Transverse colon (tissue), 4 donors: ENCODE measurements around the gene SUSD6. TPM values are rescaled to one million over a fixed set of nuclear protein-coding genes. Genes with fewer than 3 reads are reported as not detected.
A peak's percentile ranks its signal among the peaks of the same experiment; 100 is the strongest.

Experiments used
- DNase-seq: peaks from one replicate; pipeline ENCODE4 v3.0.0-alpha.2; 2019
- H3K27ac ChIP-seq, 4 donors: fragments of 200-600 bp; sonication (generic); 2 replicates each; pipeline ENCODE4 v1.5.1; 2016 to 2018; ENCODE audit warnings: inconsistent platforms in 4 of 4
- H3K27me3 ChIP-seq: fragments of 200-600 bp; sonication (generic); 2 replicates; pipeline ENCODE4 v1.5.1; 2017; ENCODE audit warnings: inconsistent platforms
- H3K36me3 ChIP-seq, 4 donors: fragments of 200-600 bp; sonication (generic); 2 replicates each; pipeline ENCODE4 v1.5.1; 2017 to 2019; ENCODE audit warnings: inconsistent platforms in 4 of 4
- H3K4me1 ChIP-seq, 4 donors: fragments of 200-600 bp; sonication (generic); 2 replicates each; pipeline ENCODE4 v1.5.1; 2017 to 2020; ENCODE audit warnings: inconsistent platforms in 4 of 4
- H3K4me3 ChIP-seq, 4 donors: fragments of 200-600 bp; sonication (generic); 1 replicate in 1 of 4; 2 replicates in 3 of 4; pipeline versions ENCODE4 v1.5.1 to v1.6.1; 2017 to 2019; ENCODE audit warnings: inconsistent platforms in 4 of 4
- H3K9me3 ChIP-seq, 2 donors: fragments of 200-600 bp; sonication (generic); 2 replicates each; pipeline ENCODE4 v1.5.1; 2017 to 2019; ENCODE audit warnings: inconsistent platforms in 2 of 2
- EP300 ChIP-seq: sonication (generic); formaldehyde crosslinking; IDR thresholded peaks from one replicate; pipeline ENCODE4 v1.6.1; 2017; ENCODE audit warnings: antibody characterized with exemption, low read depth
- POLR2A ChIP-seq: fragments of 450-650 bp; IDR thresholded peaks from one replicate; pipeline ENCODE4 v1.6.1; 2016; ENCODE audit warnings: antibody characterized with exemption, mild to moderate bottlenecking, moderate library complexity
- POLR2AphosphoS5 ChIP-seq, 3 donors: sonication (generic); formaldehyde crosslinking; IDR thresholded peaks; one replicate each; pipeline ENCODE4 v1.6.1; 2016; ENCODE audit warnings: antibody characterized with exemption in 3 of 3
- WGBS, 2 donors: methylation state at CpG; one replicate each; pipeline ENCODE4 v1.1.5; 2018; ENCODE audit warnings: low coverage in 1 of 2; 5-methylcytosine and 5-hydroxymethylcytosine counted together
- in situ Hi-C, 4 donors: fragments of 200-750 bp; cut with MboI; loops; one replicate each; pipeline versions ENCODE4 v1.15.0 to v1.15.1; 2017; ENCODE audit warnings: low sequenced_read_pairs in 3 of 4, low pct_ligation_motif_present in 1 of 4, low pct_unique_long_range_greater_than_20kb in 1 of 4
- intact Hi-C: fragments of 100-400 bp; cut with DNase I; formaldehyde crosslinking; loops from one replicate; pipeline ENCODE4 v1.15.1; 2023; ENCODE audit warnings: low total_unique reads
- total RNA-seq, 4 donors: library from RNA; depleted of rRNA; stranded (reverse); fragments of >200 nt; gene quantifications; one replicate each; pipeline ENCODE4 v1.1.0, GENCODE V29; 2016
- TF ChIP-seq, protein P1 (sequence below), 5 experiments: fragments of 200-600 bp in 3 of 5; fragments of 450-650 bp in 2 of 5; sonication (generic) in 3 of 5; IDR thresholded peaks; 1 replicate in 2 of 5; 2 replicates in 3 of 5; pipeline ENCODE4 v1.5.1; 2016 to 2017; ENCODE audit warnings: antibody characterized with exemption in 5 of 5, inconsistent platforms in 3 of 5, mild to moderate bottlenecking in 2 of 5, moderate library complexity in 1 of 5

Gene SUSD6
- total RNA-seq, 4 donors from 2014 or later, result 29.1 to 159 (median 95.0) TPM

- intact Hi-C loops, result no loop called here
- Histone ChIP-seq H3K36me3 (no peaks in the 10 kb centered on the region), H3K4me1 (peaks cover 33 to 70% (median 45%) of the 10 kb centered on the region in 4 donors), H3K27ac (peak overlapping the region; percentile 27 to 68 (median 53)), H3K27me3 (no peaks in the 10 kb centered on the region), H3K9me3 (no peaks in the 10 kb centered on the region), H3K4me3 (no peak overlapping the region)
- TF ChIP-seq, protein P1, sequence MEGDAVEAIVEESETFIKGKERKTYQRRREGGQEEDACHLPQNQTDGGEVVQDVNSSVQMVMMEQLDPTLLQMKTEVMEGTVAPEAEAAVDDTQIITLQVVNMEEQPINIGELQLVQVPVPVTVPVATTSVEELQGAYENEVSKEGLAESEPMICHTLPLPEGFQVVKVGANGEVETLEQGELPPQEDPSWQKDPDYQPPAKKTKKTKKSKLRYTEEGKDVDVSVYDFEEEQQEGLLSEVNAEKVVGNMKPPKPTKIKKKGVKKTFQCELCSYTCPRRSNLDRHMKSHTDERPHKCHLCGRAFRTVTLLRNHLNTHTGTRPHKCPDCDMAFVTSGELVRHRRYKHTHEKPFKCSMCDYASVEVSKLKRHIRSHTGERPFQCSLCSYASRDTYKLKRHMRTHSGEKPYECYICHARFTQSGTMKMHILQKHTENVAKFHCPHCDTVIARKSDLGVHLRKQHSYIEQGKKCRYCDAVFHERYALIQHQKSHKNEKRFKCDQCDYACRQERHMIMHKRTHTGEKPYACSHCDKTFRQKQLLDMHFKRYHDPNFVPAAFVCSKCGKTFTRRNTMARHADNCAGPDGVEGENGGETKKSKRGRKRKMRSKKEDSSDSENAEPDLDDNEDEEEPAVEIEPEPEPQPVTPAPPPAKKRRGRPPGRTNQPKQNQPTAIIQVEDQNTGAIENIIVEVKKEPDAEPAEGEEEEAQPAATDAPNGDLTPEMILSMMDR (IDR thresholded peaks at IDR 0.05), result no peak
- no peak for TF ChIP-seq EP300
- no peak for TF ChIP-seq POLR2A
- TF ChIP-seq POLR2AphosphoS5 (IDR thresholded peaks at IDR 0.05), result no peak
- WGBS, 2 donors, result 7 to 18% methylated on average over 2 to 6 of the region's 6 CpGs
- in situ Hi-C loops, result no loop called here
- DNase-seq, result peak; percentile 69
These were observed 74.3 kb downstream of the SUSD6 start for GRCh38 chr14:69685716-69686115.

GRCh38 chr14:69687606-69688298 lies 76.4 kb downstream of the SUSD6 start:
- 83 to 89% methylated on average over 4 of the region's 4 CpGs for WGBS, 2 donors
- in situ Hi-C loops (no loop called here), intact Hi-C loops (no loop called here)
- H3K36me3 ChIP-seq, result no peaks in the 10 kb centered on the region
- H3K4me1 ChIP-seq, result peaks cover 28 to 58% (median 43%) of the 10 kb centered on the region in 4 donors
- TF ChIP-seq EP300 (no peak), POLR2AphosphoS5 (IDR thresholded peaks at IDR 0.05) (no peak), POLR2A (no peak)
- TF ChIP-seq, protein P1 (IDR thresholded peaks at IDR 0.05), result no peak
- DNase-seq, result no peak
- no peak overlapping the region for H3K27ac ChIP-seq
- H3K27me3 ChIP-seq, result no peaks in the 10 kb centered on the region
- no peak overlapping the region for H3K4me3 ChIP-seq
- no peaks in the 10 kb centered on the region for H3K9me3 ChIP-seq

GRCh38 chr14:69688299-69688649 lies 76.9 kb downstream of the SUSD6 start:
- intact Hi-C loops, result no loop called here
- H3K4me1 ChIP-seq, result peaks cover 29 to 58% (median 43%) of the 10 kb centered on the region in 4 donors
- WGBS, 2 donors, result 86 to 100% methylated on average over 1 of the region's 1 CpG

DNA sequence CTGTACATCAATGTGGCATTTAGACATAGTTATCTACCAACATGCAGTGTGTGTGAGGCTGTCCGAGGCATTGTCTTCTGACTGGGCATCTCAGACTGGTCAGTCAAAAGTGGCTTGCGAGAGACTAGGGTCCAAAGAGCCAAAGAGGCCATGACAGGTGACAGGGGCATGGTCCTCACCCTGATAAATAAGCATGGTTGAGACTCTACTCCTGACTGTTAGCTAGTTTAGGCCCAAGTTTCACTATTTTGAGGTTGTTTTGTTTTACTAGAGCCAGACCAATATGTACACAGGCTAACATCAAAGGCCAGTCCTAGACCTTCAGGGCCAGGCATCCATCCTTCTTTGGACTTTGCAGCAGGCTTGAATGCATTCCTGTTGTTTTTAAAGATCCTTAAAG lies 78.6 kb downstream of the SUSD6 start:
- H3K36me3 ChIP-seq, result no peaks in the 10 kb centered on the region
- intact Hi-C loops (no loop called here), in situ Hi-C loops (no loop called here)
- no peak overlapping the region for H3K27ac ChIP-seq
- H3K4me3 ChIP-seq, result no peak overlapping the region
- no peaks in the 10 kb centered on the region for H3K27me3 ChIP-seq
- WGBS, 2 donors, result 100% methylated on average over 2 of the region's 2 CpGs; no CpG with 5 or more reads in 1 of the 2 donors
- TF ChIP-seq POLR2AphosphoS5 (IDR thresholded peaks at IDR 0.05) (no peak), POLR2A (no peak), EP300 (no peak)
- TF ChIP-seq, protein P1 (IDR thresholded peaks at IDR 0.05), result no peak
- no peak for DNase-seq
- H3K4me1 ChIP-seq, result peaks cover 35 to 58% (median 45%) of the 10 kb centered on the region in 4 donors
- no peaks in the 10 kb centered on the region for H3K9me3 ChIP-seq

More at GRCh38 chr14:69688299-69688649, 76.9 kb downstream of the SUSD6 start:
- Histone ChIP-seq H3K4me3 (no peak overlapping the region), H3K36me3 (no peaks in the 10 kb centered on the region), H3K9me3 (no peaks in the 10 kb centered on the region), H3K27ac (no peak overlapping the region), H3K27me3 (no peaks in the 10 kb centered on the region)
- TF ChIP-seq, protein P1 (IDR thresholded peaks at IDR 0.05), result no peak
- TF ChIP-seq POLR2A, result no peak
- no peak for TF ChIP-seq EP300
- TF ChIP-seq POLR2AphosphoS5 (IDR thresholded peaks at IDR 0.05), result no peak
- no peak for DNase-seq
- in situ Hi-C loops, result no loop called here
